NCI-H2107 treated with DMSO at 0.1 percent for 48 hours (cell line): ENCODE data around the gene TGM2.
"Not testable (repeated sequence)": the region's sequence is repeated elsewhere in the genome, so short reads cannot be mapped to it uniquely, and the experiment has no call there.

Source experiments
- DNase-seq: peaks from one replicate; lab custom pipeline; 2025; ENCODE audit not compliant: unreplicated experiment; lab: John Stamatoyannopoulos, UW

The TGM2 gene

GRCh38 chr20:38102206-38102605 is 62.9 kb downstream of the TGM2 start:
- not testable (repeated sequence) for DNase-seq

DNA sequence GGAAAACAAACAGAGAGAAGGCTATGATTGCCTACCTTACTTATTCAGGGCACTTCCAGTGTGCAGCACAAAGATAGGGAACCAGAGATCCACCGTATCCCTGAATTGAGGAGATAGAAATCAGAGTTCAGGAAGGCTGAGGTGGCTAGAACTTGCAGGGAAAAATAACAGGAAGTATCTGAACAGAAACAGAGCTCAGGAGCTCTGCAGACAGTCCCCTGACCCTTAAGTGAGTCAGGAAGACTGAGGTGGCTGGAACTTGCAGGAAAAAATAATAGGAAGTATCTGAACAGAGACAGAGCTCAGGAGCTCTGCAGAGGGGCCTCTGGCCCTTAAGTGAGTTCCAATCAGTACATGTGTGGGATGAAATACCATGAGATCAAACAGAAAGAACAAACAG is 66.1 kb downstream of the TGM2 start:
- no peak for DNase-seq

DNA sequence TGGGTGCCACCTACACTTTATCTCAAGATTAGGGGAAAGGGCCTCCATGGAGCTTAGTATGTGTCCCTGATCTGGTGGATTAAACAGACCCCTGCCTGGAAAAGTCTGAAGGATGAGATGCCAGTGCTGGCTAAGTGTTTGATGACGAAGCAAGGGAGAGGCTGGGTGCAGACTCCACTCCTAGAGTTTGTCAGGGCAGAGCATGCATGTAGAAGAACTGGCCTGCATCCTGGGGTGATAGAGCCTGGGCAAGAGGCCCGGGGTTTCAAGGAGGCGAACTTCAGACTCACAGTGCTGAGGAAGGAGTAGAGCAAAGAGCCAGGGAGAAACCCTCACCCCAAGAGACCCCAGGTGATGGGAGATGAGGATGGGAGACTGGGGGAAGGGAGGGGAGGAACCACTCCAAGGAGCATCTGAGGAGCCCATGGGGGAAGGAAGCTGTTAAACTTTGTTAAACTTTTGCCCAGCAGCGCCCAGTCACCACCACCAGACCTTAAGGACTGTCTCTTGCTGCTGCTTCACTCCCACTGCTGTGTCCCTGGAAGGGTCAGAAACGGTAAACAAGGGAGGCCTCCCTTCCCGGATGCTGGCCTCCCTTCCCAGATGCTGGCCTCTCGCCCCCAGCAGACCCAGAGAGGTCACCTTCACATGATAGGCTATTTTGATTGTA is 69.9 kb downstream of the TGM2 start:
- DNase-seq = no peak

GRCh38 chr20:38094373-38094891 is 70.6 kb downstream of the TGM2 start:
- no peak for DNase-seq

DNA sequence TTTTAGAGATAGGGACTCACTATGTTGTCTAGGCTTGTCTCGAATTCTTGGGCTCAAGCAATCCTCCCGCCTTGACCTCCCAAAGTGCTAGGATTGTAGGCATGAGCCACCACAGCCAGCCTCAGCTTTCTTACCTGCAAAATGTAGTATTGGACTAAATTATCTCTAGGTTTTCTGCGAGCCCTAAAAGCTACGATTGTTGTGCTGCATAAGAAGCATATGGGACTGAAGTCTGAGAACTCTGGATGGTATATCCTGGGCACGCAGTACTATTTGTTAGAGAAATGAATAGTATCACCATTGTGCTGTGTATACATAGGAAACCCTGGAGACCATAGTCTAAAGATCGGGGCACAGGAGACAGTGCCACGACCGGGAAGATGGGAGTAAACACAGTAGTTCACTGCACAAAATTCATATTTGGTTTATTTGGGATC is 71.4 kb downstream of the TGM2 start:
- no peak for DNase-seq

DNA sequence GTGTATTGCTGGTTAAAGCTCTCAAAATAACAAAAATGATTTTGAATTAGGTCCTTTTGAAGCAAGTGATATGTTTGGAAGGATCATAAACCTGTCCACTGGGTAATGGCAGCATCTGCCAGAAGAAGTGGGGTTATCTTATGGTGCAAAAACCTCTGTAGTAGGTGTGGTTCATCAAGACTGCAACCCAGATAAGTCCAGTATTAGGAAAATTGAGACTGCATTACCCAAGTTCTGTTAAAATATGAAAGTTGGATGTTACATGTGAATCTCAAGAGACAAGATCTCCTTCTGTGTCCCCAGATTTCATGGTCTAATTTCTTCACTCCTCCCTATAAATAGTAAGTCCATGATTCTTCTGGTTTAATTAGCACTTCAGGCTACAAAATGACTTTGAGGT is 72.2 kb downstream of the TGM2 start:
- no peak for DNase-seq

- no peak for DNase-seq
Measured at GRCh38 chr20:38092260-38092857, 72.7 kb downstream of the TGM2 start.

DNA sequence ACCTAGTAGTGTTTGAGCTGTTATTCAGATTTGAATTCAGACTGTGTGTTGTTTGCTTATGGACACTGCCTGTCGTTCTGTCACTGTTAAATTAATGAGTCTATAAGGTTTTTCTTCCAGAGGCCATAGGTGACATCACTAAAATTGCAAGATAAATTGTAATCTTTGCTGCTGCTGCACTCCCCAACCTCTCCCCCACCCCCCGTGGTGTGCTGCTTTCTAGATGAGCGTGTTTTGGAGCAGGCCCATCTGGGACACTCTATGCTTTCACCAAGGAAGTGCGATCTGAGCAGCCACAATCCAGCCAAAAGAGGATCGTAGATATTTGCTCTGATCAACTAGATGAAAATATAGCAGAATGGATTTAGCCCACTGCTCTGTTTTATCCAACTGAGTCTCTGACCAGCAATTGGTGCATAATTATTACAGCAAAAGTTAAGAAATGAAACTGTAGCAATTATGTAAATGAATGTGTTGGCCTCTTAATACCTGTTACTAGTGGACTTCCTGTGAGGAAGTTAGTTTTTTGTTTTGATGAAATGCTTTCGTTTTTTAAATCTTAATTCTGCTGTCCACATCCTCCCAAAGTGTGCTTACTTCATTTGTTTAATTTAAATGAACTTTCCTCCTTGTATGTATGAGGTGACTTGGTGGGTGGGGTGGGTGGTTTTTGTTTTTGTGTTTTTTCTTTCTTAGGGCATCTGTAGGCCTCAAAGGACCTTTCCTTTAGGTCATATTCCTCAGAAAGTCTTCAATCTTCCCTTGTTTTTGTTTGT is 73.4 kb downstream of the TGM2 start:
- DNase-seq = no peak

GRCh38 chr20:38090061-38090460 is 75.0 kb downstream of the TGM2 start:
- no peak for DNase-seq

DNA sequence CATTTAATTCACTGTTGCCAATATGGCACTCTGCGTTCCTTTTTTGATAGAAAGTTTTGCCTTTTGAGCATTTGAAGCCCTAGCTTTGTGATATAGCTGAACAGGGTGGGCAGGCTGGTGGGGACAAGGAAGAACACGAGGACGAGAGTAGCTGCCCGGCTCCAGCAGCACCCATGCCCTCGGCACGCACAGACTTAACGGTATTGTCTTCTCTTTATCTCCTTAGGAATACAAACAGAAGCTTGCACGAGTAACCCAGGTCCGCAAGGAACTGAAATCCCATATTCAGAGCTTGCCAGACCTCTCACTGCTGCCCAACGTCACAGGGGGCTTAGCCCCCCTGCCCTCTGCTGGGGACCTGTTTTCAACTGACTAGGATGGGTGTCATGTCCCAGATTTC is 75.6 kb downstream of the TGM2 start:
- no peak for DNase-seq

GRCh38 chr20:38085026-38085425 is 80.0 kb downstream of the TGM2 start:
- no peak for DNase-seq

DNA sequence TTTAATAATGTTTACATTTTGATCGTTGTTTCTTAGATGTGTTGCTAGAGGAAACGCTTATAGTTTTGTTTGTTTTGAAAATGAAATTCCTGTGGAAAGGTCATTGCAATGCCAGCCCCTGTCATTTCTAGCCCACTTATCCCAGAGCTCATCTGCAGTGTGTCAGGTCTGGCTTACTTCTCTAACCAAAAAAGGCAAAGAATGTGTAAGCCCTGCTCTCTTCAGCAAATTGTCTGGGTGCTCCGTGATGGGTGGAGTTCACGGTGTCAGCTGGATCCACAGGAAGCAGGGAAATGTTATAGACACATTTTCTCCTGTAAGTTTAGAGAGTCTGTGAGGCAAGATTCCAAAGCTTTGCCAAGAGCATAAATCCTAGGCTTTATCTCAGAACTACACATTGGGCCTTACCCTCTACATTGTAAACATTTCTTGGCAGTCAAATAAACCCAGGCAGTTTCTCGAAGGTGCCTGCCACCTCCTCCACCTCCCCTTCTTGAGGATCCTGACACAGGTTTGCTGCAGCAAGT is 80.6 kb downstream of the TGM2 start:
- no peak for DNase-seq

DNA sequence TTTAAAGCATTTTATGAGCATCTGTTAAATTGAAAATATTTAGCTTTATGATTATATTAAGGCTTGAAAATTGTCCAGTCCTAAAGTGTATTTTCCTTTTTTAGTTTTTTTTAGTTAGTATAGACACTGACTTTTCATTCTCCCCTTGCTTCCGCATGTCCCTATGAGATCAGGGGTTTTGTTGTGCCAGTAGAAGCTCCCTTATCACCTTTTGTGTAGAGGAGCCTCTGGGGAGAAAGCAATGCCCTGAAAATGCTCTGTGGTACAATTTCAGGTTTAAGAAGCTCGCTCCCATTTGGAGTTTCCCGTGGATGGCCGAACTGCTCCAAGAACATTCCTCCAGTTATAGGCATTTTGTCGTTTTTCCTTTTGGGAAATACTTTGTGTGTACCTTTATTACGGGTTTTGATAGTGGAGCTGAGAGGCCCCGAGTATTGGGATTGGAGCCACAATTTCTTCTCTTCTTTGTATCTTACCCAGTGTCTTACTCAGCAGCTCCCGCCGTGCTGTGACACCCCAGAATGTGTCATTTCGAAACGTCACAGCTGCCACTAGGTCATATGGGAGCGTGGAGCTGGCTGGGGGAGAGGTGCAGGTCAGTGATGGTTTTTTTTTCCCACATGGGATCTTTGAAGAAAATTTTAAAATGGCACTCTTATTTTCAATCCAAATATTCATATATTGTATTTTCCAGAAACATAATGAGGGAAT is 81.6 kb downstream of the TGM2 start:
- DNase-seq = no peak

DNA sequence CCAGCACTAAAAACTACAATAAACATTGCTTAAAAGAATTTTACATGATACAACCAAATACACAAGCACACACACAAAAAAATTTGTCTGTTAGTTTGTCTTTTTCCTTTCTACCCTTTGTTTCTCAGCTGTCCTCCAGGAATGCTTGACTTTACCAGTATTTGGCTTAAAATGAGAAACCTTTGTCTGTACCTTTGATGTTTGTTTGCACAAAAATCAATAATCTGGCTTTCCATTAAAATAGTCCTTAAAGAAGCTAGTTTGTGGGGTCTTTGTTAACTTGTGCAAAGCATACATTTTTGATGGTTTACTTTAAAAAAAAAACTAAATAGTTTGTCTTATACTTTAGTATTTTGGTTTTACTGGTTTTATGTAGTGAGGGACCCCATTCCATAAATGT is 82.2 kb downstream of the TGM2 start:
- DNase-seq = no peak

DNA sequence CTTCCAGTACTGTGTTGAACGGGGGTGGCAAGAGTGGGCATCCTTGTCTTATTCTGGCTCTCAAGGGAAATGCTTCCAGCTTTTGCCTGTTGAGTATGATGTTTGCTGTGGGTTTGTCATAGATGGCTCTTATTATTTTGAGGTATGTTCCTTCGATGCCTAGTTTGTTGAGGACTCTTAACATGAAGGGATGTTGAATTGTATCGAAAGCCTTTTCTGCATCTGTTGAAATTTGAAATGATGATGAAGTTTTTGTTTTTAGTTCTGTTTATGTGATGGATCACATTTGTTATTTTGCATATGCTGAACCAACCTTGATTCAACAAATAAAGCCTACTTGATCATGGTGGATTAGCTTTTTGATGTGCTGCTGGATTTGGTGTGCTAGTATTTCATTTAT is 83.5 kb downstream of the TGM2 start:
- no peak for DNase-seq

DNA sequence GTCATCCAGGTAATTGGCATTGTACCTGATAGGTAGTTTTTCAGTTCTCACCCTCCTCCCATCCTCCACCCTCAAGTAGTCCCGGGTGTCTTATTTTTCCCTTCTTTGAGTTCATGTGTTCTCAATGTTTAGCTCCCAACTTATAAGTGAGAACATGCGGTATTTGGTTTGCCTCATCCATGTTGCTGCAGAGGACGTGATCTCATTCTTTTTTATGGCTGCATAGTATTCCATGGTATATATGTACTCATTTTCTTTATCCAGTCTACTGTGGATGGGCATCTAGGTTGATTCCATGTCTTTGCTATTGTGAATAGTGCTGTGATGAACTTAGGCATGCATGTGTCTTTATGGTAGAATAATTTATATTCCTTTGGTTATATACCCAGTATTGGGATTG is 85.7 kb downstream of the TGM2 start:
- no peak for DNase-seq

DNA sequence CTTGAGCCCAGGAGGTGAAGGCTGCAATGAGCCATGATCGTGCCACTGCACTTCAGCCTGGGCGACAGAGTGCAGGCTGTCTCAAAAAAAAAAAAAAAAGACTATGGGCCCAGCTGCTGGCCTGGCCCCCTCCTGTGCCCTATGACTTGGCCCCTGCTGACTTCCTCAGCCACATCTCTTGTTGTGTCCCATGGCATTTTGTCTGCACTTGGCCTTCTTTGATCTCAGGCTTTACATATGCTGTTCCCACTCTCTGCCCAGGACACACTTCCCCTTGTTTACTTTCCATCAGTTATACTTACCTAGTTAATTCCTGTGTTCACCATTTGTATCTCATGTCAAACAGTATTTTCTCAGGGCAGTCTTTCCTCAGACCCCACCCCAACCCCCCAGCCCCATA is 87.0 kb downstream of the TGM2 start:
- DNase-seq = no peak
